Activated CD4-positive, alpha-beta T cell treated with anti-CD3 and anti-CD28 coated beads for 36 hours (primary cell): Measurements from ENCODE around the gene ATP5MC3. TPM values are rescaled to one million over a fixed set of nuclear protein-coding genes. Genes with fewer than 3 reads are reported as not detected.

Source experiments
- ATAC-seq: fragments of 200-7000 bp; cut with Tn5 transposase; one replicate; pipeline ENCODE4 v1.10.0; 2021; ENCODE audit warnings: mild to moderate bottlenecking, moderate library complexity
- CTCF ChIA-PET: fragments of 350-600 bp; sonication (Branson Sonifier 250); formaldehyde crosslinking; loops from one replicate; lab custom pipeline; 2021; ENCODE audit warnings: antibody characterized with exemption; lab: Charles Lee
- POLR2A ChIA-PET: fragments of 350-600 bp; sonication (Branson Sonifier 250); formaldehyde crosslinking; loops from one replicate; lab custom pipeline; 2021; ENCODE audit warnings: antibody characterized with exemption, inconsistent platforms; lab: Charles Lee
- DNase-seq: peaks from one replicate; pipeline ENCODE4 v3.0.0-alpha.2; 2020
- H3K27ac Mint-ChIP-seq: one replicate; pipeline ENCODE4 v1.8.0; 2021; ENCODE audit warnings: mixed read lengths
- H3K27me3 Mint-ChIP-seq: one replicate; pipeline ENCODE4 v1.8.0; 2021; ENCODE audit warnings: mixed read lengths
- H3K36me3 Mint-ChIP-seq: one replicate; pipeline ENCODE4 v1.8.0; 2021; ENCODE audit warnings: low read depth, mixed read lengths
- H3K4me1 Mint-ChIP-seq: one replicate; pipeline ENCODE4 v1.8.0; 2021; ENCODE audit warnings: mixed read lengths
- H3K4me3 Mint-ChIP-seq: one replicate; pipeline ENCODE4 v1.8.0; 2021; ENCODE audit warnings: mild to moderate bottlenecking, moderate library complexity, mixed read lengths
- H3K9me3 Mint-ChIP-seq: one replicate; pipeline ENCODE4 v1.8.0; 2021; ENCODE audit warnings: low read depth, mixed read lengths
- intact Hi-C, 2 experiments: fragments of 100-400 bp; cut with DNase I in 1 of 2; cut with micrococcal nuclease in 1 of 2; formaldehyde crosslinking; loops; one replicate each; pipeline versions ENCODE4 v1.14.2 to v1.15.1; 2022 to 2024; cut with DNase I, micrococcal nuclease
- total RNA-seq, 2 experiments: library from RNA; stranded (reverse); gene quantifications; one replicate each; pipeline ENCODE4 v1.2.3, GENCODE V29; 2021

ATP5MC3 gene
- total RNA-seq, 2 experiments from 2014 or later, result 244 to 386 TPM

GRCh38 chr2:175195012-175195411, 13.5 kb upstream of the ATP5MC3 start:
- Mint-ChIP-seq H3K9me3 (peaks cover 5% of the 10 kb centered on the region), H3K27me3 (peaks cover 40% of the 10 kb centered on the region), H3K36me3 (no peaks in the 10 kb centered on the region), H3K4me3 (no peak overlapping the region), H3K27ac (no peak overlapping the region), H3K4me1 (peaks cover 3% of the 10 kb centered on the region)
- ChIA-PET POLR2A (no interaction called here), CTCF (interaction anchor here (3.4 kb wide), 1 partner anchor 10 kb away, joined by 18 read pairs; no protein-coding TSS in a partner anchor)
- intact Hi-C loops, result no loop called here
- DNase-seq (no peak), ATAC-seq (no peak)

- Mint-ChIP-seq H3K36me3 (no peaks in the 10 kb centered on the region), H3K9me3 (peaks cover 2% of the 10 kb centered on the region), H3K4me3 (no peak overlapping the region), H3K27ac (no peak overlapping the region), H3K27me3 (peaks cover 18% of the 10 kb centered on the region), H3K4me1 (peaks cover 3% of the 10 kb centered on the region)
- intact Hi-C loops, result loop anchor here in 1 of 2 experiments (10.0 kb wide), 1 partner anchor 154 kb away; no protein-coding TSS in a partner anchor
- ChIA-PET CTCF (no interaction called here), POLR2A (no interaction called here)
- ATAC-seq (no peak), DNase-seq (no peak)
Measured at GRCh38 chr2:175188761-175189160, 7.3 kb upstream of the ATP5MC3 start.

- POLR2A ChIA-PET, result no interaction called here
- intact Hi-C loops, result loop anchor here in 1 of 2 experiments (10.0 kb wide), 1 partner anchor 153 kb away; no protein-coding TSS in a partner anchor
Measured at GRCh38 chr2:175187378-175187777, 5.9 kb upstream of the ATP5MC3 start.

GRCh38 chr2:175183674-175184073, 2.2 kb upstream of the ATP5MC3 start:
- ChIA-PET CTCF (interaction anchor here (0.6 to 0.8 kb wide), 2 partner anchors 20 to 1520 kb away, joined by 3 read pairs; no protein-coding TSS in a partner anchor), POLR2A (interaction anchor here (1.0 kb wide), 1 partner anchor 15 kb away, joined by 4 read pairs; the partner anchor contains the start of gene ATF2)
- H3K36me3 Mint-ChIP-seq, result peaks cover 17% of the 10 kb centered on the region
- peaks cover 2% of the 10 kb centered on the region for H3K27me3 Mint-ChIP-seq
- H3K9me3 Mint-ChIP-seq, result no peaks in the 10 kb centered on the region
- ATAC-seq, result no peak
- peaks cover 21% of the 10 kb centered on the region for H3K4me1 Mint-ChIP-seq
- no peak overlapping the region for H3K27ac Mint-ChIP-seq
- intact Hi-C loops, result loop anchor here (5.0 to 10.0 kb wide), 3 partner anchors 71 to 696 kb away; partner anchors contain the start of gene GPR155 (in 1 of the 2)
- H3K4me3 Mint-ChIP-seq, result no peak overlapping the region
- no peak for DNase-seq

More at GRCh38 chr2:175187378-175187777, 5.9 kb upstream of the ATP5MC3 start:
- Mint-ChIP-seq H3K4me3 (no peak overlapping the region), H3K36me3 (no peaks in the 10 kb centered on the region), H3K9me3 (peaks cover 2% of the 10 kb centered on the region), H3K27me3 (peaks cover 15% of the 10 kb centered on the region), H3K27ac (no peak overlapping the region), H3K4me1 (no peaks in the 10 kb centered on the region)
- DNase-seq, result peak; percentile 32
- CTCF ChIA-PET, result interaction anchor here (1.2 to 1.6 kb wide), 3 partner anchors 21 to 58 kb away, joined by 3 to 6 read pairs (median 3); no protein-coding TSS in a partner anchor
- ATAC-seq, result peak; percentile 71

- DNase-seq (no peak), ATAC-seq (no peak)
- Mint-ChIP-seq H3K27ac (peak overlapping the region; percentile 87), H3K4me3 (peak overlapping the region; percentile 95), H3K9me3 (no peaks in the 10 kb centered on the region), H3K36me3 (peaks cover 32% of the 10 kb centered on the region), H3K27me3 (no peaks in the 10 kb centered on the region), H3K4me1 (peaks cover 27% of the 10 kb centered on the region)
- CTCF ChIA-PET, result no interaction called here
- intact Hi-C loops, result loop anchor here (1.0 to 10.0 kb wide), 7 partner anchors 14 to 821 kb away; partner anchors contain the start of genes ATF2 (in 2 of the 2), GPR155 (in 1 of the 2) and LNPK (in 1 of the 2)
- POLR2A ChIA-PET, result no interaction called here
Measured at GRCh38 chr2:175181877-175182308, 383 bp upstream of the ATP5MC3 start.

- ATAC-seq, result peak; percentile 69
- peaks cover 35% of the 10 kb centered on the region for H3K4me1 Mint-ChIP-seq
- H3K27ac Mint-ChIP-seq, result peak overlapping the region; percentile 94
- peak overlapping the region; percentile 95 for H3K4me3 Mint-ChIP-seq
- peak; percentile 80 for DNase-seq
- no peaks in the 10 kb centered on the region for H3K27me3 Mint-ChIP-seq
- ChIA-PET CTCF (no interaction called here), POLR2A (no interaction called here)
- H3K9me3 Mint-ChIP-seq, result no peaks in the 10 kb centered on the region
- intact Hi-C loops, result loop anchor here (1.0 to 10.0 kb wide), 7 partner anchors 12 to 822 kb away; partner anchors contain the start of genes ATF2 (in 2 of the 2), GPR155 (in 1 of the 2) and LNPK (in 1 of the 2)
- peaks cover 41% of the 10 kb centered on the region for H3K36me3 Mint-ChIP-seq
Measured at GRCh38 chr2:175180701-175181103, 808 bp downstream of the ATP5MC3 start.

GRCh38 chr2:175176624-175177023, 4.9 kb downstream of the ATP5MC3 start:
- Mint-ChIP-seq H3K9me3 (no peaks in the 10 kb centered on the region), H3K4me1 (peaks cover 30% of the 10 kb centered on the region), H3K27me3 (no peaks in the 10 kb centered on the region), H3K4me3 (no peak overlapping the region), H3K36me3 (peaks cover 56% of the 10 kb centered on the region), H3K27ac (no peak overlapping the region)
- ChIA-PET CTCF (interaction anchor here (2.0 kb wide), 1 partner anchor 8 kb away, joined by 8 read pairs; no protein-coding TSS in a partner anchor), POLR2A (interaction anchor here (3.2 kb wide), 1 partner anchor 8 kb away, joined by 21 read pairs; the partner anchor contains the start of gene ATF2)
- ATAC-seq, result no peak
- DNase-seq, result no peak
- intact Hi-C loops, result no loop called here

GRCh38 chr2:175175896-175176295, 5.6 kb downstream of the ATP5MC3 start:
- POLR2A ChIA-PET, result no interaction called here
- Mint-ChIP-seq H3K27me3 (no peaks in the 10 kb centered on the region), H3K9me3 (no peaks in the 10 kb centered on the region), H3K27ac (no peak overlapping the region), H3K4me3 (no peak overlapping the region), H3K4me1 (peaks cover 31% of the 10 kb centered on the region), H3K36me3 (peaks cover 54% of the 10 kb centered on the region)
- intact Hi-C loops, result no loop called here
- CTCF ChIA-PET, result interaction anchor here (0.6 kb wide), 1 partner anchor 693 kb away, joined by 3 read pairs; no protein-coding TSS in a partner anchor
- ATAC-seq (peak; percentile 21), DNase-seq (no peak)

- Mint-ChIP-seq H3K36me3 (peaks cover 50% of the 10 kb centered on the region), H3K27me3 (no peaks in the 10 kb centered on the region), H3K4me1 (peaks cover 32% of the 10 kb centered on the region), H3K9me3 (no peaks in the 10 kb centered on the region), H3K4me3 (no peak overlapping the region), H3K27ac (no peak overlapping the region)
- CTCF ChIA-PET, result interaction anchor here (1.4 kb wide), 1 partner anchor 37 kb away, joined by 4 read pairs; no protein-coding TSS in a partner anchor
- ATAC-seq, result no peak
- intact Hi-C loops, result no loop called here
- no peak for DNase-seq
- POLR2A ChIA-PET, result no interaction called here
Measured at GRCh38 chr2:175175320-175175719, 6.2 kb downstream of the ATP5MC3 start.

GRCh38 chr2:175170659-175171304, 10.7 kb downstream of the ATP5MC3 start:
- no peak for DNase-seq
- ChIA-PET POLR2A (interaction anchor here (0.6 to 0.7 kb wide), 2 partner anchors 25 to 452 kb away, joined by 3 to 4 read pairs; no protein-coding TSS in a partner anchor), CTCF (interaction anchor here (1.0 kb wide), 1 partner anchor 15 kb away, joined by 4 read pairs; no protein-coding TSS in a partner anchor)
- Mint-ChIP-seq H3K4me3 (no peak overlapping the region), H3K9me3 (no peaks in the 10 kb centered on the region), H3K4me1 (peaks cover 27% of the 10 kb centered on the region), H3K27me3 (no peaks in the 10 kb centered on the region), H3K27ac (no peak overlapping the region), H3K36me3 (peaks cover 20% of the 10 kb centered on the region)
- intact Hi-C loops, result no loop called here
- no peak for ATAC-seq

GRCh38 chr2:175169191-175169590, 12.3 kb downstream of the ATP5MC3 start:
- ChIA-PET POLR2A (interaction anchor here (1.2 kb wide), 1 partner anchor 9 kb away, joined by 21 read pairs; no protein-coding TSS in a partner anchor), CTCF (interaction anchor here (0.6 to 1.0 kb wide), 2 partner anchors 8 to 28 kb away, joined by 3 to 8 read pairs; no protein-coding TSS in a partner anchor)
- Mint-ChIP-seq H3K4me3 (peak overlapping the region; percentile 95), H3K27me3 (no peaks in the 10 kb centered on the region), H3K4me1 (peaks cover 37% of the 10 kb centered on the region), H3K36me3 (peaks cover 10% of the 10 kb centered on the region), H3K9me3 (no peaks in the 10 kb centered on the region), H3K27ac (peak overlapping the region; percentile 99)
- intact Hi-C loops, result loop anchor here (2.0 to 5.0 kb wide), 9 partner anchors 14 to 922 kb away; partner anchors contain the start of genes GPR155 (in 1 of the 2), LNPK (in 1 of the 2), OLA1 (in 1 of the 2) and WIPF1 (in 1 of the 2)
- ATAC-seq (no peak), DNase-seq (no peak)
